Dendritic cell treated with granulocyte-macrophage colony-stimulating factor and Interleukin-4, amounts not matched to agents 40 ng/mL and 50 ng/mL, for 4 days (primary cell): Measurements from ENCODE around the gene MYH6.

ENCODE experiments used
- H3K27ac Mint-ChIP-seq: one replicate; pipeline ENCODE4 v1.8.0; 2022; ENCODE audit warnings: mild to moderate bottlenecking, mixed read lengths
- H3K27me3 Mint-ChIP-seq: one replicate; pipeline ENCODE4 v1.8.0; 2022; ENCODE audit warnings: mild to moderate bottlenecking, mixed read lengths
- H3K36me3 Mint-ChIP-seq: one replicate; pipeline ENCODE4 v1.8.0; 2022; ENCODE audit warnings: low read depth, mixed read lengths
- H3K4me1 Mint-ChIP-seq: one replicate; pipeline ENCODE4 v1.8.0; 2022; ENCODE audit warnings: low read depth, mixed read lengths
- H3K4me3 Mint-ChIP-seq: one replicate; pipeline ENCODE4 v1.8.0; 2022; ENCODE audit warnings: mild to moderate bottlenecking, moderate library complexity, mixed read lengths
- H3K9me3 Mint-ChIP-seq: one replicate; pipeline ENCODE4 v1.8.0; 2022; ENCODE audit warnings: mixed read lengths
- intact Hi-C: fragments of 100-400 bp; cut with micrococcal nuclease; formaldehyde crosslinking; loops from one replicate; pipeline ENCODE4 v1.15.0; 2022

The MYH6 gene

GRCh38 chr14:23351681-23352505 is 56.2 kb downstream of the MYH6 start:
- no peaks in the 10 kb centered on the region for H3K9me3 Mint-ChIP-seq
- intact Hi-C loops: no loop called here
- H3K27ac Mint-ChIP-seq: no peak overlapping the region
- peaks cover 58% of the 10 kb centered on the region for H3K27me3 Mint-ChIP-seq
- H3K36me3 Mint-ChIP-seq: no peaks in the 10 kb centered on the region
- peak overlapping the region; percentile 21 for H3K4me3 Mint-ChIP-seq
- no peaks in the 10 kb centered on the region for H3K4me1 Mint-ChIP-seq

GRCh38 chr14:23349156-23349845 is 58.8 kb downstream of the MYH6 start:
- peaks cover 46% of the 10 kb centered on the region for H3K27me3 Mint-ChIP-seq
- H3K36me3 Mint-ChIP-seq: no peaks in the 10 kb centered on the region
- H3K4me1 Mint-ChIP-seq: no peaks in the 10 kb centered on the region
- H3K4me3 Mint-ChIP-seq: no peak overlapping the region
- no peak overlapping the region for H3K27ac Mint-ChIP-seq
- no peaks in the 10 kb centered on the region for H3K9me3 Mint-ChIP-seq
- intact Hi-C loops: no loop called here

GRCh38 chr14:23348297-23348655 is 59.8 kb downstream of the MYH6 start:
- Mint-ChIP-seq H3K27me3 (peaks cover 35% of the 10 kb centered on the region), H3K27ac (no peak overlapping the region), H3K9me3 (no peaks in the 10 kb centered on the region), H3K4me3 (no peak overlapping the region), H3K4me1 (no peaks in the 10 kb centered on the region), H3K36me3 (no peaks in the 10 kb centered on the region)
- intact Hi-C loops: no loop called here

- Mint-ChIP-seq H3K27ac (no peak overlapping the region), H3K9me3 (no peaks in the 10 kb centered on the region), H3K4me1 (no peaks in the 10 kb centered on the region)
Observed at GRCh38 chr14:23347406-23348296, 60.4 kb downstream of the MYH6 start.

GRCh38 chr14:23346693-23347405 is 61.2 kb downstream of the MYH6 start:
- Mint-ChIP-seq H3K9me3 (no peaks in the 10 kb centered on the region), H3K27me3 (peaks cover 28% of the 10 kb centered on the region), H3K36me3 (no peaks in the 10 kb centered on the region), H3K4me3 (no peak overlapping the region), H3K27ac (no peak overlapping the region), H3K4me1 (no peaks in the 10 kb centered on the region)
- intact Hi-C loops: no loop called here

More at GRCh38 chr14:23347406-23348296, 60.4 kb downstream of the MYH6 start:
- intact Hi-C loops: no loop called here
- Mint-ChIP-seq H3K36me3 (no peaks in the 10 kb centered on the region), H3K27me3 (peaks cover 29% of the 10 kb centered on the region), H3K4me3 (no peak overlapping the region)

- peaks cover 23% of the 10 kb centered on the region for H3K27me3 Mint-ChIP-seq
Observed at GRCh38 chr14:23345987-23346692, 61.9 kb downstream of the MYH6 start.

GRCh38 chr14:23344481-23344880 is 63.6 kb downstream of the MYH6 start:
- peaks cover 10% of the 10 kb centered on the region for H3K27me3 Mint-ChIP-seq
- intact Hi-C loops: no loop called here
- no peaks in the 10 kb centered on the region for H3K4me1 Mint-ChIP-seq
- H3K4me3 Mint-ChIP-seq: no peak overlapping the region
- H3K27ac Mint-ChIP-seq: no peak overlapping the region
- H3K36me3 Mint-ChIP-seq: no peaks in the 10 kb centered on the region
- no peaks in the 10 kb centered on the region for H3K9me3 Mint-ChIP-seq

More at GRCh38 chr14:23345987-23346692, 61.9 kb downstream of the MYH6 start:
- Mint-ChIP-seq H3K4me1 (no peaks in the 10 kb centered on the region), H3K27ac (no peak overlapping the region), H3K36me3 (no peaks in the 10 kb centered on the region), H3K9me3 (no peaks in the 10 kb centered on the region), H3K4me3 (no peak overlapping the region)
- intact Hi-C loops: no loop called here

- Mint-ChIP-seq H3K4me3 (no peak overlapping the region), H3K36me3 (no peaks in the 10 kb centered on the region), H3K9me3 (no peaks in the 10 kb centered on the region), H3K4me1 (no peaks in the 10 kb centered on the region), H3K27ac (no peak overlapping the region), H3K27me3 (peaks cover 13% of the 10 kb centered on the region)
- intact Hi-C loops: no loop called here
Observed at GRCh38 chr14:23339506-23340268, 68.4 kb downstream of the MYH6 start.

GRCh38 chr14:23335623-23336022 is 72.5 kb downstream of the MYH6 start:
- intact Hi-C loops: no loop called here
- peaks cover 10% of the 10 kb centered on the region for H3K27me3 Mint-ChIP-seq
- no peak overlapping the region for H3K4me3 Mint-ChIP-seq
- no peaks in the 10 kb centered on the region for H3K4me1 Mint-ChIP-seq
- H3K36me3 Mint-ChIP-seq: no peaks in the 10 kb centered on the region
- no peaks in the 10 kb centered on the region for H3K9me3 Mint-ChIP-seq
- H3K27ac Mint-ChIP-seq: no peak overlapping the region
